ENCODE results near the gene MDFI.

MDFI gene

DNA sequence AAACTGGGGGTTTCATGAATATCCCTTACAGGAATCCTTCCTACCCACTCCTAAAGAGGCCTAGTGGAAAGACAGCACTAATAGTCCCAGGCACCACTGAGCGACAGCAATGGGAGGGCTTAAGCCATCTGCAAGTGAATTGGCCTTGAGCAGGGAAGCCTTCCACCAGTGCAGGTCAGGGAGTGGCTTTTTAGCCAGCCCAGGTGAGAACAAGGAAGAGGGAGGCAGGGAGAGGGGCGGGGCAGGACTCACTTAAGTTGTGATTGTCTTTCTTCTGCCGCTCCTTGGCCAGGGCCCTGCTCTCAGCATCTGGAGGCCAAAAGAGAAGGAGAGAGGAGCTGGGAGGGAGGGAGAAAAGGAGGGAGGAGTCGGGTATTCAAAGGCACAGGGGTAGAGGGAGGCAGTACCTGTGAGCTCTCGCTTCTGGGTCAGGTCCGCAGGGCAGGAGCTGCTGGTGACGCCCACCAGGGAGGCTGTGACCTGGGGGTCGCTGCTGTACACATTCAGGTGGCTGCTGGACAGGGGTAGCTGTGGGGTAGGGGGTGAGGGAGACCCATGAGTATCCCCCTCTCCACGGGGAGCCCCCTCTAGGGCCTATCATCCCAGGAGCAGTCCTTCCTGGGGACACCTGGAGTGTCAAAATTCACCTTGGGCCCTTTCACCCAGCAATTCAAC is 49.4 kb downstream of the MDFI start:
- Mint-ChIP-seq H3K4me1 (peaks cover 10% of the 10 kb centered on the region), H3K27ac (no peak overlapping the region), H3K36me3 (ENCODE audit: low read depth) (no peaks in the 10 kb centered on the region), H3K27me3 (no peaks in the 10 kb centered on the region), H3K9me3 (no peaks in the 10 kb centered on the region), H3K4me3 (no peak overlapping the region)
- DNase-seq (no peak), ATAC-seq (no peak)

DNA sequence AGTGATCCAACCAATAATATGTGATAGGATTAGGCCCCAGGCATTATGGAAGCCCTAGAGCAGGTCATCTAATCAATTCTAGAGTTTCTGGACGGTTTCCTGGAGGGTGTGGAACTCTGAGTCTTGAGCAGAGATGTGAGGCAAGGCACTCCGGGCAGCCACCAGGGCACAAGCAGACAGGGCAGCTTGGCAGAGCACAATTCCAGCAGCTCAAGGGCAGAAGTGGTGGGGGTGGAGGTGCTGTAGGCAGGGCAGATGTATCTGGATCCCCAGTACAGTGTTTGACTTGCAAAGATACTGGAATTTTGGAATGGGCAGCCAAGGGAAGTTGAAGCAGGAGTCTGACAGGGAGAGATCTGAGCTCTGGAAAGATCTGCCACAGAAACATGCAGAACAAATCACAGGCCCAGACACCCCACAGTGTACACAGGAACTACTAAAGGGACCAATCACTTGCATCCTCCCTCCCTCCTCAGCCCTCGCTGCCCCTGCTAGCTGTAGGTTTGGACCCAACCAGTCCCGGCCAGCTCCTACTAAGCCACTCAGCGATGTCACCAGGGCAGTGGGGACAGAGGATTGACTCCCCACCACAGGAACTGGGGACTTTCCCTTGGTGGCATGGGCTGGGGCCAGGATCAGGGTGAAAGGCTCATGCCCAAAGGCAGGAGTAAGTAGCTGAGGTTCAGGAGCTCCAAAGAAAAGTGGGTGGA is 50.1 kb downstream of the MDFI start:
- Mint-ChIP-seq H3K27me3 (no peaks in the 10 kb centered on the region), H3K4me3 (no peak overlapping the region), H3K36me3 (ENCODE audit: low read depth) (no peaks in the 10 kb centered on the region), H3K4me1 (peaks cover 3% of the 10 kb centered on the region), H3K9me3 (no peaks in the 10 kb centered on the region), H3K27ac (no peak overlapping the region)
- DNase-seq: no peak
- ATAC-seq: no peak

DNA sequence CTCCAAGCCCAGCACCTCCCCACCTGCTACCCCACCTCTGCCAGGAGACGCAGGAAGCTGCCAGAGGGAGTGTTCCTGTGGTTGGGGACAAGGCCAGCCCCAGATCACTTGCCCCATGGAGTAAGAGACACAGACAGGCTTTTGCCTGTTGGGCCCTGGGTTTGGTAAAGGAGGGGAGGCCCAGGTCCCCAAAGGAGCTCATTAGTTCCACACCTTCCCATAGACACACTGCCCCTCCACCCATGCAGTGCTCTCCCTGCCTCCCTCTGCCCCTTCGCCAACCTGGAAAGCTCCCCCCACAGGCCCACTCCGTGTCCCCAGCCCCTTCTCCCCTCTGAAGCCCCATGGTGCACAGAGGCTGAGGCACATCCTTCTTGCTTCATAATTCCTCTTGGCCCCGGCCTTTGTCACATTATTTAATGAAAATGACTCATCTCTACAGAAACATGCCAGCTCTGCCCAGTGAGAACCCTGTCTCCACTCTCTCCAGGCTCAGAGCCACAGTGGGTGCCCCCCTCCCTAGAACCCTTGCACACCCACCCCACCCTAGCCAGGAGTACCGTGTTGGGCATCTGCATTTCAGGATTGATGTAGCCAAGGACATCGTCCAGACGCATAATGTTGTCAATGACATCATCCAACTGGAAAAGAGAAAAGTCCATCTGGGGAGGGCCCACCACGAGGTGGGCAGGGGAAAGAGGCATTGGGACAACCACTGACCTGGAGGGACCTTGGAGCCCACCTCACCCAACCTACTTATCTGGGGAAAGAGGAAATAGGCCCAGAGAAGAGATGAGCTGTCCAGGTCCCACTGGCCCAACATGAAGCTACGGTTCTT is 51.1 kb downstream of the MDFI start:
- Mint-ChIP-seq H3K27me3 (no peaks in the 10 kb centered on the region), H3K36me3 (ENCODE audit: low read depth) (no peaks in the 10 kb centered on the region), H3K4me3 (no peak overlapping the region), H3K4me1 (no peaks in the 10 kb centered on the region), H3K9me3 (no peaks in the 10 kb centered on the region), H3K27ac (no peak overlapping the region)
- ATAC-seq (no peak), DNase-seq (no peak)

DNA sequence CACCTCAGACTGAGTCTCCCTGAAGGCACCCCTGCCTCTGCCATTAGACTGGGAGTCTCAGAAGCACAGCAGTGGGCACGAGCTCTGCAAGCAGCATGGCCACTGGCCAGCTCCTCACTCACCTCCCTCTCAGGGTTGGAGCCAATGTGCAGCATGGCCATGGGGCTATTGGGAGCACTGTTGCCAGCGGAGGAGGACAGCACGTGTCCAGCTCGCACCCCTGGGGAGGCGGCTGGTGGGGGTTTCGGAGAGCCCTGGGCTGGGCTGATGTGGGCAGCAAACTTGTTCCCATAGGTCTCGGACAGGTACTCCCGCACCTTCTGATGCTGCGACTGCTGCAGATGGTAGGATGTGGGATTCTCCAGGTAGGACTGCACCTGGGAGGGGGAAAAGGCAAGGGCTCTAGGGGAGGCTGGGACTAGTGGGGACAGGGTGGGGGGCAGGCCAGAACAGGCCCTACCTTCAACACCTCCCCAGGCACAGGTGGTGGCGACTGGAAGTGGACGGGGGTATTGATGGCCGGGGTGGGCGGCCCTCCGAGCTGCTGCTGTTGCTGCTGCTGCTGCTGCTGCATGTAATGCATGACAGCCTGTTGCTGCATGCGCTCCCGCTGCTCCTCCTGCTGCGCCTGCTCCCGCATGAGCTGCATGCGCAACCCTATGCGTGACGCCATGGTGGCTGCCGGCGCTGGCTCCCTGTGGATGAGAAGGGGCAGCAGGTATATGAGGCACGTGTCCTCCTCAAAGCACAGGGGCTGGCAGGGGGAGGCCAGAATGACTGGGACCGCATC is 52.5 kb downstream of the MDFI start:
- H3K9me3 Mint-ChIP-seq: no peaks in the 10 kb centered on the region
- no peaks in the 10 kb centered on the region for H3K4me1 Mint-ChIP-seq
- H3K27ac Mint-ChIP-seq: no peak overlapping the region
- no peak for ATAC-seq
- H3K36me3 Mint-ChIP-seq (ENCODE audit: low read depth): no peaks in the 10 kb centered on the region
- H3K27me3 Mint-ChIP-seq: no peaks in the 10 kb centered on the region
- H3K4me3 Mint-ChIP-seq: no peak overlapping the region
- DNase-seq: no peak

DNA sequence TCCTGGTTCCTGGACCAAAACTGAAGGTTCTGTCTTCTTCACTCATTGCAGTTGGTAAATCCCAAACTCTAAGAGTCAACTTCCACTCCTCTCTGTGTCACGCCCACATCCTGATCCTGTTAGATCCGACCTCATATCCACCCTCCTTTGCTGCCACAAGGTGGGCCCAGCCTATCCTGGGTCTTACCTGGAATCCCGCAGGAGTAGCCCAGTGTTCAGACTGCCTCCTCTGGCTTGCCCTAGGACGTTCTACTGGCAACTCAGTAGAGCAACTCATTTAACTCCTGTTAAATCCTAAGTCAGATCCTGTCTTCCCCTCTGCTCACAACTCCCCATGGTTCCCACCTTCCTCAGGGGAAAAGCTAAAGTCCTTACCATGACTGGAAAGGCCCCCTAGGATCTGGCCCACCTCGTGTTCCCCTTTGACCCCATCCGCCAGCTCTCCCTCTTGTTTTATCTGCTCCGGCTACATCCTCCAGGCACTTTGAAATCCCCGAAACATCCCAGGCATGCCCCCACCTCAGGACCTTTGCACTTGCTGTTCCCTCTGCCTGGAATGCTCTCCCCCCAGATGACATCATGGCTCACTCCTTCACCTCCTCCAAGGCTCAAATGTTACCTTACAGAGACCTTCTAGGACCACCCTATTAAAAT is 53.3 kb downstream of the MDFI start:
- Mint-ChIP-seq H3K4me3 (no peak overlapping the region), H3K9me3 (no peaks in the 10 kb centered on the region), H3K27ac (no peak overlapping the region), H3K27me3 (no peaks in the 10 kb centered on the region), H3K36me3 (ENCODE audit: low read depth) (no peaks in the 10 kb centered on the region), H3K4me1 (no peaks in the 10 kb centered on the region)
- ATAC-seq (no peak), DNase-seq (no peak)

DNA sequence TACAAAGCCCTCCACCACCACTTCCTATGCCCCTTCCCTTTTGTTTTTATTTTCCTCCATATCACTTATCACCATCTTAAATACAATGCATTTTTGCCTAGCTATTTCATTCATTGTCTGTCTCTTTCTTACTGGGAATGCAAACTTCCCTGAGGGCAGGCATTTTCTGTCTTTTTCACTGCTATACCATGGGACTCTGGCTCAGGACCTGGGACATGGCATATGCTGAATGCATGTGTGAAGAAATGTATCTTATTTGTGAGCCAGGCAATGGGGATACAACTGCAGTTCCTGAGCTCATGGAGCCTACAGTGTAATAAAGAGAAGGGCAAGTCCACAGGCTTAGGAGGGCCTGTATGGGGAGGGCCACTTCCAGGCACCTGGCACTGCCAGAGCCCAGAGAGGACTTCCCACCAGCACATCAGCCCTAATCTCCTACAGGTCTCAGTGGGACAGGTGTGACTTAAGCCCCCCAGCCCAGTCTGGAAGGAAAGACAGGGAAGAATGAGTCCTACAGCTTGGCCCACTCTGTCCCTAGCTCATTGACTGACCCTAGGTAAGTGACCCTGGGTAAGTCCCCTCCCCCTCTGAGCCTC is 53.9 kb downstream of the MDFI start:
- no peaks in the 10 kb centered on the region for H3K36me3 Mint-ChIP-seq (ENCODE audit: low read depth)
- no peaks in the 10 kb centered on the region for H3K9me3 Mint-ChIP-seq
- no peak overlapping the region for H3K4me3 Mint-ChIP-seq
- ATAC-seq: no peak
- no peak overlapping the region for H3K27ac Mint-ChIP-seq
- DNase-seq: no peak
- no peaks in the 10 kb centered on the region for H3K4me1 Mint-ChIP-seq
- no peaks in the 10 kb centered on the region for H3K27me3 Mint-ChIP-seq

DNA sequence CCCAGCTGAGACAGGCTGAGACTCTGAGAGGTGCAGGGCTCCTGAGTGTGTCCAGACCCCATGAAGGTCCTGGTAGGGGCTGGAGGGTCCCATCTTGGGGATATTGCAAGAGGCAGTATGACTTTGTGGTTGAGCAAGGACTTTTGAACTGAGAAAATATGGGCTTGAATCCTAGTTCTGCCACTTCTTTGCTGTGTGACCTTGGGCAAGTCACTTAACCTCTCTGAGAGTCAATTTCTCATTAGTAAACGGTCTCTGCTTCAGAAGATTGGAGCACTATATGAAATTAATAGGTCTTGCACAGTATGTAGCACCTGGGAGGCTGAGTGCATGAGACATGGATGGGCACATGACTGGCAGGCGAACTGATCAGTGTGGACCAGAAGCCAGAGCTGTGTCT is 54.5 kb downstream of the MDFI start:
- no peaks in the 10 kb centered on the region for H3K4me1 Mint-ChIP-seq
- H3K27ac Mint-ChIP-seq: no peak overlapping the region
- H3K9me3 Mint-ChIP-seq: no peaks in the 10 kb centered on the region
- DNase-seq (no peak), ATAC-seq (no peak)
- H3K27me3 Mint-ChIP-seq: no peaks in the 10 kb centered on the region
- no peak overlapping the region for H3K4me3 Mint-ChIP-seq
- H3K36me3 Mint-ChIP-seq (ENCODE audit: low read depth): no peaks in the 10 kb centered on the region

DNA sequence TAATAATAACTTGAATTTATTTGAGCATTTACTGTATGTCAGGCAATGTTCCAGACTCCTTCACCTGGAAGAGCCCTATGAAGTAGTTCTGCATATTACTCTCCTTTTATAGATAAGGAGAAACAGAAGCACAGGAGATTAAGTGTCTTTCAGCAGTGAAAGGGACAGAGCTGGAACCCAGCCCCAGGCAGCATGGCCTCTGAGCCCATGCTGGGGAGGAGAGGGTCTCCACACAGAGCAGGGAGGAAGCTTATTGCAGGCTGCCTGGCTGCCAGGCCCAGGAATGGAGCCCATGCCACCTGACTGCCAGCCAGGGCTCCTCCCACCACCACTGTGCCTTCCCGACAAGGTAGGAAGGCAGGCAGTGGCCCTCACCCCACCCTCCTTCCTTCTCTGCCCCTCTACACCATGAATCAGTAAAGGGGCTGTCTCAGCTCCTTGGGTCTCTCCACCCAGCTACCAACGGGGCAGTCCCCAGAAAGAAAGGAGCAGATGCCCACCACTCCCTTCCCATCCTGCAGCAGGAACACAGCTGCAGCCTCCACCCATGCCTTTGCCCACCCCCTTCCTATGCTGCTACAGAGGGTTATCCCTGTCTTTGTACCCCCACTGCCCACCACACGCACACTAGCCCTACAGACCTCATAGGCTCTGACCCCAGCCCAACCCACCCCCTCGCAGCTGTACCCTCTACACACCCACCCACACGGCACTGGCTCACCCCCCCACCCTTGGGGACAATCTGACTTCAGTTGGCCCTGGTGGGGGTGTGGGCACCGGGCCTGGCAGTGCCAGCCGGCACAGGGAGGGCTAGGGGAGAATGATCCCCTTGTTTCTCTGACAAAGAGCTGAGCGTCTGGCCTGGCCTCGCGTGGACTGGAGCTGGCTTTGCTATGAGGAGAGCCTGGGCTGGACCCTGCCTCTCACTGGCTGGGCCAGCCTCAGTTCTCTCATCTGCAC is 55.3 kb downstream of the MDFI start:
- H3K4me1 Mint-ChIP-seq: no peaks in the 10 kb centered on the region
- ATAC-seq: no peak
- DNase-seq: no peak

DNA sequence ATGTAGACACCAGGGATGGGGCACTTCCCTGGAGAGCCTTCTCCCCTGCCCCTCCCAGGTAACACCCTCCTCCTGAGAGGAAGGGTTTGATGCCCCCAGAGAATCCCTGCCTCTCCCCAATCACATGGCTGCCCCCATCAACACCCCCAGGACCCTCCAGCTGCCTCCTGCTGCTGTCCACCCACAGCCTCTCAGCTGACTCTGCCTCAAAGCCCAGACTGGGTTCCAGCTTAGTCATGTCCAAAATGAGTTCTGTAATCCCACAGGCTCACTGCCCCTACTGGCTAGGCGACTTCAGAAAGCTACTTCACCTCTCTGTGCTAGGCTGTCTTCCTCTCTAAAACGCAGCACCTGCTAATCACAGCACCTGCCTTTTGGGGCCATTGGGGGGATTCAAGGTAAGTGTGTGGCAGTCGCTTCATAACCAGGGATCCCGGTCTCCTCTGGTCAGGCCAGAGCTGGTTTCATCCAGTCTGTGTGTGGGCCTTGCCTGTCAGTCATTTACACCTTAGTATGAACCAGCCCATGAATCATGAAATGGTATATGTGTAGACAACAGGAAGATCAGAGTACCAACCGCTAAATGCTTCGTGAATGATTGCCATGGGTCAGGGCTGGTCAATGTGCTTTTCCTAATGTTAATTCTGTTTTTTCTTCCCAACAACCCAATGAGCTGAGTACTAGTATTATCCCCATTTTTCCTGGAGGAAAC is 56.7 kb downstream of the MDFI start:
- Mint-ChIP-seq H3K27me3 (no peaks in the 10 kb centered on the region), H3K9me3 (no peaks in the 10 kb centered on the region), H3K4me1 (no peaks in the 10 kb centered on the region), H3K36me3 (ENCODE audit: low read depth) (no peaks in the 10 kb centered on the region), H3K27ac (no peak overlapping the region), H3K4me3 (no peak overlapping the region)
- ATAC-seq: no peak
- no peak for DNase-seq

More for the DNA sequence above, 55.3 kb downstream of the MDFI start:
- Mint-ChIP-seq H3K4me3 (no peak overlapping the region), H3K27ac (no peak overlapping the region), H3K9me3 (no peaks in the 10 kb centered on the region), H3K27me3 (no peaks in the 10 kb centered on the region), H3K36me3 (ENCODE audit: low read depth) (no peaks in the 10 kb centered on the region)

DNA sequence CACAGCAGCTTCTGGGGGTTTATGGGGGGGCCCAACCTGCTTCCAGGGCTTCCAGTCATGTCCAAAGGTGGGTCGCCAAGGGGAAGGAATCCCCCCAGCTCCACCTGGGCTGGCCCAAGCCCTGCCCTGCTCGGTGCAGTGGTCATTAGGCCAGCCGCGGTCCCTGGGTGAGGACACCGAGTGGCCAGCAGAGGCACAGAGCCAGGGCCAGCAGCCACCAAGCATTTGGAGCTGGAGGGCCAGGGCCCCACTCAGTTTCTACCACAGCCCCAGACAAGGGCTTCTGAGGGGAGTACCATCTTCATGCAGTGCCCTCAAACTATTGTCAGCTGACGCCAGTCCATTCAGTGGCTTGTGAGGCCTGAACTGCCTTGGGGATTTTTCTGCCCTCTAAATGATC is 57.6 kb downstream of the MDFI start:
- ATAC-seq (no peak), DNase-seq (no peak)
- Mint-ChIP-seq H3K27ac (no peak overlapping the region), H3K36me3 (ENCODE audit: low read depth) (no peaks in the 10 kb centered on the region), H3K4me1 (no peaks in the 10 kb centered on the region), H3K4me3 (no peak overlapping the region), H3K27me3 (no peaks in the 10 kb centered on the region), H3K9me3 (no peaks in the 10 kb centered on the region)

DNA sequence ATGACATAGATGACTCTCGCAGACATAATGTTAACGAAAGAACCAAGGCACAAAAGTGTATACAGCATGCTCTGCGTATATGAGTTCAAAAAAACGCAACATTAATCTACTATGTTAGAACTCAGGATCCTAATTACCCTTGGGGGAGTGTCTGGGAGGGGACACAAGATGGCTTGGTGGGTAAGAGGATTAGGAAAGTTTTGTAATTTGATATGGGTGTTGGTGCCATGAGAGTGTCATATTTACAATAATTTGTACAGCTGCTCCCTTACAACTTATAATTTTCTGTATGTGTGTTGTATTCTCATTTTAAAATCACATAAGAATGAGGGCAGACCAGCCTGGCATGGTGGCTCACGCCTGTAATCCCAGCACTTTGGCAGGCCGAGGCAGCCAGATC is 58.5 kb downstream of the MDFI start:
- no peak for ATAC-seq
- H3K36me3 Mint-ChIP-seq (ENCODE audit: low read depth): no peaks in the 10 kb centered on the region
- no peak overlapping the region for H3K4me3 Mint-ChIP-seq
- H3K27me3 Mint-ChIP-seq: no peaks in the 10 kb centered on the region
- H3K9me3 Mint-ChIP-seq: no peaks in the 10 kb centered on the region
- peaks cover 3% of the 10 kb centered on the region for H3K4me1 Mint-ChIP-seq
- no peak for DNase-seq
- no peak overlapping the region for H3K27ac Mint-ChIP-seq

DNA sequence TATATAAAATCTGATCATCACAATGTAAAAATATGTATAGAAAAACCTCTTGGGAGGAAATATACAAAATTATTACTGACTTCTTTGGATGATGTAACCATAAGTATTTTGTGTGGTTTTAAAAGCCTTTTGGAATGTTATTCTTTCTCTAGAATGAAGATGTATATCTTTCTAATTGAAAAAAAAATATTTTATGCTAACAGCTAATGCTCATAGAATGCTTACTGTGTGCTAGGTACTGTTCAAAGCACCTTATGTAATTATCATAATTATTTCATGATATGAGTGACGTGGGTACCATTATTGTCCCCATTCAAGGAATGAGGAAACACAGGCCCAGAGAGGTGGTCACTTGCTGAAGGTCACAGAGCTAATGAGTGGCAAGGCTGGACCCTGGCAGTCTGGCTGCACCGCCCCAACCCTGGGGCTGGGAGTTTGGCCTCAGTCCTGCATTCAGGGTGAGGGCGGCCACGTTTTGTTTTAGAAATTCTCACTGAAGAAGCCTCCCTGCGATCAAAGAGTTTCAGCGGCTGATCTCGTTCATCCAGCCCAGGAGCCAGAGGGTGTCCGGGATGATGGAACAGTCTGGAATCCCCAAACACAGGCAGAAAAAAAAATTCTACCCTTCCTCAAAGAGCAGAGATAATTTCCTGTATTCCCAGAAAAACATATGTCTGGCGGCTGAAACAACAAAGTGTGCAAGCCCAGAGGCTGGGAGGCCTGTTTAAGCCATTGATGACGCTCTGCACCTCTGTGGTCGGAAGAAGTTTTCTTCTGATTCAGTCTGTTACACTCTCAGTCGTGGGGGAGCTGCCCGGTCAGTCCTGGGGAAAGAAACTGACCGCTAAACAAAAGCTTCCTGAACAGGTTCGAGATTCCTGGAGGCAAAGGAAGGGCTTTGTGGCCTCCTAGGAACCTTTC is 59.9 kb downstream of the MDFI start:
- no peak for DNase-seq
- Mint-ChIP-seq H3K27me3 (no peaks in the 10 kb centered on the region), H3K27ac (no peak overlapping the region), H3K36me3 (ENCODE audit: low read depth) (no peaks in the 10 kb centered on the region), H3K4me1 (peaks cover 3% of the 10 kb centered on the region), H3K9me3 (no peaks in the 10 kb centered on the region), H3K4me3 (no peak overlapping the region)
- no peak for ATAC-seq

All from activated naive CD8-positive, alpha-beta T cell treated with anti-CD3 and anti-CD28 coated beads, Interleukin-2, amount 50 U/mL, for 24 hours (primary cell).